NCI-H510A (cell line): ENCODE measurements around the gene GRK5.
A peak's percentile ranks its signal among the peaks of the same experiment; 100 is the strongest.
"Not testable (repeated sequence)": the region's sequence is repeated elsewhere in the genome, so short reads cannot be mapped to it uniquely, and the experiment has no call there.

ENCODE experiments used
- DNase-seq: peaks from one replicate; lab custom pipeline; 2025; lab: John Stamatoyannopoulos, UW

The GRK5 gene

DNA sequence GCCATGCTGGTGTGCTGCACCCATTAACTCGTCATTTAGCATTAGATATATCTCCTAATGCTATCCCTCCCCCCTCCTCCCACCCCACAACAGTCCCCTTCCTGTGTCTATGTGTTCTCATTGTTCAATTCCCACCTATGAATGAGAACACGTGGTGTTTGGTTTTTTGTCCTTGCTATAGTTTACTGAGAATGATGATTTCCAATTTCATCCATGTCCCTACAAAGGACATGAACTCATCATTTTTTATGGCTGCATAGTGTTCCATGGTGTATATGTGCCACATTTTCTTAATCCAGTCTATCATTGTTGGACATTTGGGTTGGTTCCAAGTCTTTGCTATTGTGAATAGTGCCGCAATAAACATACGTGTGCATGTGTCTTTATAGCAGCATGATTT lies 68.8 kb downstream of the GRK5 start:
- not testable (repeated sequence) for DNase-seq

DNA sequence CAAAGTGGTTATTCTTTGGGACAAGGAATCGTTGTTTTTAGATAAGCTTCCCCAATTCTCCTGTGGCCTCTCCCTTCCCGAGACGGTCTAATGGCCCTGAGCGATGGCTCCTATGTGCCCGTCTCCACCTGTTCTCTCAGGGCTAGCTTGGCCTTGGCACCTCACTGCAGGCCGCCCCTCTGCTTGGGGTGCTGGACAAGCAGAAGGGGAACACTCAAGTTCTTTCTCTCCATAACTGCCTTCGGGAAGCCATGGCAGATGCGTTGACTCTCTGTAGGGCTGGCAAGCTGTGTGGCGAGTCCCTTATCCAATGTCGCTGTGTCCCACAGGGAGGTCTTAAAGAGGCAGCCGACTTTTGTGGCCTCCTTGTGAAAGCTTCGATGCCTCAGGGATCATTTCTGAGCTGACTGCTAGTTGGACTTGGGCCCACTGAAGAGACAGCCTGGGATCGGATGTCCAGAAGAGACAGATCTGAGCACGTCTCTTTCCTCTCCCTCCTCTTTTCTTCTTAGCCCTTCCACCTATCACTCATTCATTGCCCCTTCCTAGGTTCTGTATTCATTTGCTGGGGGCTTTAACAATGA lies 70.8 kb downstream of the GRK5 start:
- no peak for DNase-seq

DNA sequence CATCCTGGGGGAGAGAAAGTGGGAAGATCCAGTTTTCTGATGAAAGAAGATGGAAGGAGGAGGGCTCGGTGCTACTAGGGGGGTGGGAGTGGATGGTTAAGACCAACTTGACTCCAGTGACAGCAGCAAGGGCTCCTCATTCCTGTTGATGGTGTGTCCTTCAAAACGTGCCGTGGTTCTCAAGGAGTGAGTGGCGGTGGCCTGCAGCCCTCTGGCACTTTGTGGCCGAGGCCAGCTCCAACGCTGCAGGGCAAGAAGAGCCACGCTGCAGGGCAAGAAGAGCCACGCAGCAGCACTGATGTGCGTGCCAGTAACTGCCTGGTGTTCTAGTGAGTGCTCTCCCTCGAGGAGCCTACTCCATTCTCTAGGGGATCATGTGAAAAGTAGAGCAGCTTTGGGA lies 72.1 kb downstream of the GRK5 start:
- no peak for DNase-seq

DNA sequence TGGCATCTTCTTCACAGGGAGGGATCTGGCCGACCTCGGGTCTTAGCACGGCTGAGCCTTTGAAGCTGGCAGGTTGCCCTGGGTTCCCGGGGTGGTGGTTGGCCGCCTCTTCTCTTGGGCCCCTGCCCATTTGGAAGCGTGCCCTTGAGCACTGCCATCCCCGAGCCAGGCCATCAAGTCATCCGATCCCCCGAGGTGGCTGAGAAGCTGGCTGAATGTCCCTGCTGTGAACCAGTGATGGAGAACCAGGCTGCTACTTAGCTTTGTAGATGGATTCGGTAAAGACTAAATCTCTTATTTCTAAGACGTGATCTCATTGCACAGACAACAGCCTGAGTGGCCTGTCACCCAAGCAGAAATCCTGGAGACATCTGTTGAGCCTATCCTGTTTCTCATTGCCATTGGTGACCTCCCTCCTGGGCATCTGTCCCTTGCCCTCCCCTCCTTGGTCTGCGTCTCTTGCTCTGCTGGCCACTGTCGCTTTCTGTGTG lies 74.3 kb downstream of the GRK5 start:
- DNase-seq: peak; percentile 27

DNA sequence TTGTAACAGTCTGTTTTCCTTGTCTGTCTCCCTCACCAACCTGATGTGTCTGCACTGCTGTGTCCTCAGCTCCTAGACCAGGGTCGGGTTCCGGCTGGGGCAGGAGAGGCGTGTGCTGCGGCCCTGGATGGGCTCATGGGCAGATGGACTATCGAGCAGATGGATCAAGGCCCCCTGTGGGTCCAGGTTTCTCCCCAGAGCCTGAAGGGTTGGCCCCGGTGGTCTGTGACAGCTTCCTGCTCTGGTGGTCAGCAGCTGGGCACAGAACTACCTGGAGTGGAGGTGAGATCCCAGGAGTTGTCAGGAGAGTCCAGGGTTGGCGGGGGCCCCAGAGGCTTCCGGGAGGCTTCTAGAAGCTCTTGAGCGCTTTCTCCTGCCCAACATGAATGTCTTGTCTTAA lies 75.1 kb downstream of the GRK5 start:
- DNase-seq: no peak

DNA sequence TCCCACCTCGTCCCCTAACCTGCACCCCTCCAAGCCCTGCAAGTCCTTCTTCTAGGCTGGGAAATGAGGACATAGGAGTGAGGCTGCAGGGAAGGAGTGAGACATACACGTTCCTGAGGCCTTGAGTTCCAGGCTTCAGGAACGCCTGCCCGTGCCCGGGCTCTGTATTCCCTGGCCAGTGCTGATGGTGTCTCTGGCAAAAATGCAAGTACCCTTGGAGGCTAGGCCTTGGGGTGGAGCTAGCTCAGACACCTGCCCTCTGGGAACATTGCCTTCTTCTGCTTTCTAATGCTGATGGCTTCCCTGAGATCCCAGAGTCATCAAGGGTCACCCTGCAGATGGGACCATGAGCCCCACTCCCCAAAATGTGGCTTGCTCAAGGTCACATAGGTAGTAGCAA lies 76.0 kb downstream of the GRK5 start:
- no peak for DNase-seq

DNA sequence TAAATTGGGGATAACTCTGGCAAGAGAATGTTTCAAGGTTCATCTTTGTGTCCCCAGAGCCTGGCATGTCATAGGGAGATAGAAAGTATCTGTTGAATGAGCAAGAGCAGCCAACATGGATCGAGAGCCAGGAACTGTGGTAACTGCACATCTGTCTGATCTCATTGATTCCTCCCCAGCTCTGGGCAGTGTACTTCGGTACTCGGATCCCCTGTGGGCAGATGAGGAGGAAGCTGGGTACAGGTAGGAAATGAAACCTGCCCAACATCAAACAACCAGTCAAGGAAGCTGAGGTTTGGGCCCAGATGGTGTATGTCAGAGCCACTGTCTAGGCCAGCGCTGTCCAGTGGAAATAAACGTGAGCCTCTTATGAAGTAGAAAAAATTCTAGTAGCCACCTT lies 76.4 kb downstream of the GRK5 start:
- no peak for DNase-seq

DNA sequence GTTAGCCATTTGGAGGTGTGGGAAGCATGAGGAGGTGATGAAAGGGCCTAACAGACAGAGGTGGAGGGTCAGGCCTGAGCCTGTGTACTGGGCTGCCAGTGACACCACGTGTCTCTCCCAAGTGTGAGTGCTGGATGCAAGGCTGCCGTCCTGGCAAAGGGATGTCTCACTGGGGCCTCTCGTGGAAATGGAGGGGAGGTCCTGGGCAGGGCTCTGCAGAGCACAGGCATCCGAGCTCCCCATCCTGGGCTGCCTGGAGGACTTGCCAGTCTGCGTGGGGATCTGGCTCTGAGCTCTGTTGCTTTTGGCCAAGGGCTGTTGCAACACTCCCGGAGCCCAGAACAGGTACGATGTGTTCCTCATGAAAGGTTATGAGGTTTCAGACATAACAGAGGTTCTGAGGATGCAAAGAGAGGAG lies 77.3 kb downstream of the GRK5 start:
- DNase-seq: no peak

DNA sequence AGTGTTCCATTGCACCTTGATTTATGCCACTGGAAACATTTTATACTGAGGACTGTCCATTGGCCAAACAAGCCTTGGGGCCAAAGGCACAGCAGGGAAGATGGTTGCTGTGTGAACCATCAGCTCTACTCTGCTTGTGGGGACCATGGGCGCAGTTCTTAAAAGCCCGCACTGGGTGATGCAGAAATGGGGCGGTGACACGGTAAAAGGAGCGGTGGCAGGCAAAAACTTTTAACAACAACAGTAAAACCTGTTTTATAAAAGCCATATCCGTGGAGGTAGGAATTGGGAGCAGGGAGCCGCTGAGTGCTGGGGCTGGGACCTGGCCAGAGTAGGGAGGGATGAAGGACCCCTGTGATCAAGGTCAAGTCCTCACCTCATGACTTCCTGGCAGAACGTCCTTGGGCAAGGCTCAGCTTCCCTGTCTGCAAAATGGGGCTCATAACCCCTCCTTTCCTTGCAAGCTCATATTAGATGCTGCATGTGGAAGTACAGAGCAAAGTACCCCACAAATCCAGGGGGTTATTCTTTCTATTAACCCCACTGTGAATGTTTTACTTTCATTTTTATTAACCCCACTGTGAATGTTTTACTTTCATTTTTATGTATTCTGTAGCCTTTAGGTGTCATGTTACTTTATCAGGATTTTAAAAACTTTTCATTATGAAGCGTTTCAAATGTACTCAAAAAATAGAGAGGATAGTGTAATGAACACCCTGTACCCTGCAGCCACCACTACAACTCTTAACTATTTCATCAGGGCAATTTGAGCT lies 78.3 kb downstream of the GRK5 start:
- no peak for DNase-seq

DNA sequence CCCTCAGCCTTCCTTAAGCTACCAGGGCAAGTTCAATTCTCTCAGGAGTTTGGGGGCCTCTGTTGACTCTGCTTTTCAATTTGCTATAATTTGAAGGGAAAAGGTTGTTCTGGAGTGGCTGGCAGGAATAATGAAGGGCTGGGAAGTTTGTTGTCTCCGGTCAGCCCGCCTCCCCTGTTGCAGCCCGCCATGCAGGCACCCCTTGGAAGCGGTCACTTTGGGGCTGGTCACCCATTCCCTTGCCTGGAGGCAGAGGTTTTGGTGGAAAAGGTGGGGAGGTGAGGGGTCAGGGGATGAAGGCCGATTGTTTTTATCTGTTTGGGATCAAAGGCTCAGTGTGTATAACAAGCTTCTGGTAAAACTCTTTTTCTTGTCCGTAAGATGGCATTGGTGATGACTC lies 79.1 kb downstream of the GRK5 start:
- no peak for DNase-seq

DNA sequence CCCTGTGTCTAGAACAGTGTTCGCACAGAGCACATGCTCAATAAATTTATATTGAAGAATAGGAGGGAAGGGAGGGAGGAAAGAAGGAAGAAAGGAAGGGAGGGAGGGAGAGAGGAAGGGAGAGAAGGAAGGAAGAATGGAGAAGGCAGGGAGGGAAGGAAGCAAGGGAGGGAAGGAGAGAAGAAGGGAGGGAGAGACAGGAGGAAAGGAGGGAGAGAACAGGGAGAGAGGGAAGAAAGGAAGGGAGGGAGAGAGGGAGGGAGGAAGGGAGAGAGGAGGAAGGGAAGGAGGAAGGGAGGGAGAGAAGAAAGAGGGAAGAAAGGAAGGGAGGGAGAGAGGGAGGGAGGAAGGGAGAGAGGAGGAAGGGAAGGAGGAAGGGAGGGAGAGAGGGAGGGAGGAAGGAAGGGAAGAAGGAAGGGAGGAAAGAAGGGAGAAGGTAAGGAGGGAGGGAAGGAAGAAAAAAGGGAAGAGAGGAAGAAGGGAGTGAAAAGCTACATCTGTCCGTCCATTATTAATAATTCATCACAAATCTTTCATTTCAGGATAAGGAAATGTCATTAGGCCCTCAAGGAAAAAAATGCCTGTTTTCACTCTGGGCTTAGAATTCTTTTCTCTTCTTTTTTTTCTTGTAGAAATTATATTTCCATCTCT lies 79.7 kb downstream of the GRK5 start:
- no peak for DNase-seq

DNA sequence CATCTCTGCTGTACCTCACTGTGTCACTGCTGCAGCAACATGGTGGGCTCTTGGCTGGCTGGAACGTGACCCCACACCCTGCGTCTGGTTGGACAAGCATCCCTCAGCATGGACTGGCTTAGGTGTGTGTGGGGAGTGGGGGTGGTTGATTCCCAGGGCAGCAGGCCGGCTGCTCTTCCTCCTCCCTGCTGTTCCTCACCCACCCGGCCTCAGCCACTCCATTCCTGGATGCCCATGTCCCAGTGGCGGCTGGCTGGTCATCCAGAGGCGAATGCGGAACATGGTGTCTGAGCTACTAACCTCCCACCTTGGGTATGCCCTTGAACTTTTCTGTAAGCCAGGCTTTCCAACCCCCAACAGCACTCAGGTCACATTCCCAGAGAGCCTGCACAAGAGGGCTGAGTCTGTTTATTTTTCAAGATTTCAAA lies 81.2 kb downstream of the GRK5 start:
- no peak for DNase-seq

DNA sequence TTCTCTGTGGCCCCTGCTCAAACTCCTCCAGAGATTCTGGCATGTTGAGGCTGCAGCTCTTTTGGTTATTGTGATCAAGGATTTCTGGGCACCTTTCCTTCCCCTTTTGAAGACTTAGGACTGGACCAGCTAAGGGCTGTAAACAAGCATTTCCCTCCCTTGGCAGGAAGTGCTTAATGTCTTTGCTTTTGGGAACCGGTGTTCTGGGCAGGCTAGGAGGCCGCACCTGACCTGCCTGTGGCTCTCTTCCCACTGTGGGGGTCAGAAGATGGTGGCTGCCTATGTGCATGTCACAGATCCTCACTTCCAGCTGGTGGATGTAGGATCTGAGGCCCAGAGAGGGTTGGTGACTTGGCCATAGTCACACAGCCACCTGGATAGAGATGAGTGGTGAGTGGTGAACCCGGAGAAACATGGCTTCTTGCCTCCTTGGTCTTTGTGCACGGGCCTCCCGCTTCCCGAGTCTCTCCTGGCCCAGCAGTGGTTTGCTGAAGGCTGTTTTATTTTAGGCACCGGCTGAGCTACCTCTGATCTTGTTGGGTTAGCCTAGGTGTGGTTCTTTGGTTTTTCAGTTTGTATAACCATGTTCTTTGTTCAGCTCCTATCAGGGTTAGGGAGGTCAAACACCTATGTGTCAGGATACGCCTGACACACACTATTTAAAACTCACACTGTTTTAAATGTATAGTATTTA lies 82.0 kb downstream of the GRK5 start:
- DNase-seq: no peak

DNA sequence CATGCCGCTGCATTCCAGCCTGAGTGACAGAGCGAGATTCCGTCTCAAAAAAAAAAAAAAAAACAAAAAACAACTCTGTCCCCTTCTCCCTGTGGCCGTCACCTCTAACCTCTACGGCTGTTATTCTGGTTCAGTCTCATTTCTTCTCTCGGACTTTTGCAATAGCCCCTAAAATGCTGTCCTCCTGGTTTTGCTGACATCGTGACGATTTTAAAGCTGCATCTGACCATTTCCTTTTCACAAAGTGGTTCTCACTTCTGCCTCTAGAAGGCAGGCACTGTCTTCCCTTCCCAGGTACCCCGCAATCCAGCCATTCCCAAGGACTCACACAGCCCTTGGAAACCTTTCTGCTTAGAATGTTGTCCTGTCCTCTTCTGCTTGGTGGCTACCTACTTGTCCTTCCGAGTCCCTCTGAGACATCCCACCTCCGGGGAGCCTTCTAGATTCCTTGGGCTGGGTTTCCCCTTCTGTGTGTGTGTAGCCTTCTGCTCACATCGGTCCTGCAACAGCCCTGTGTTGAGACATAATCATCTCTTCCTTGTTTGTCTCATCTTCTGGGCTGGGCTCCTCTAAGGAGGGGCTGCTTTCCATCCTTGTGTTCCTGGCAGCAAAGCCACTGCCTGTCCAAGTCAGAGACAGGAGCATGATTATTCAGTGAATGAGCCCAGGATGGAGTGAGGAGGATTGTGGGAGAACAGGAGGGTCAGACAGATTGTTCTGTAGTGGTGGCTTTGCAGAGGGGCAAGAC lies 83.1 kb downstream of the GRK5 start:
- DNase-seq: no peak

DNA sequence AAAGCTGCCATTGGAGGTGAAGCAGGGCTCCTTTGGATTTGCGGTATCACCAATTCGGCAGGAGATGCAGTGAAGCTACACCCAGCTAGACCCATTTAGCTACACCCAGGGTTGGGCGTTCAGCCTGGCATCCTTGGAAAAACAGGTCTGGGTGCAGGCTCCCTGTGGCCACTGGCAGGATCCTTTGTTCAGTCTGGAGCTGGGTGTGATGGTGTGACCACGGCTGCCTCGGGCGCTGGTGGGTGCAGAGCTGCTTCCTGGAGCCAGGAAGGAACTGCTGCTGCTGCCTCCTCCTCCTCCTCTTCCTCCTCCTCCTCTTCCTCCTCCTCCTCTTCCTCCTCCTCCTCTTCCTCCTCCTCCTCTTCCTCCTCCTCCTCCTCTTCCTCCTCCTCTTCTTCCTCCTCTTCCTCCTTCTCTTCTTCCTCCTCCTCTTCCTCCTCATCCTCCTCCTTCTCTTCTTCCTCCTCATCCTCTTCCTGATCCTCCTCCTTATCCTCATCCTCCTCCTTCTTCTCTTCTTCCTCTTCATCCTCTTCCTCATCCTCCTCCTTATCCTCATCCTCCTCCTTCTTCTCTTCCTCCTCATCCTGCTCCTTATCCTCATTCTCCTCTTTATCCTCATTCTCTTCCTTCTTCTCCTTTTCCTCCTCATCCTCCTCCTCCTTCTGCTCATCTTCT lies 84.0 kb downstream of the GRK5 start:
- no peak for DNase-seq

DNA sequence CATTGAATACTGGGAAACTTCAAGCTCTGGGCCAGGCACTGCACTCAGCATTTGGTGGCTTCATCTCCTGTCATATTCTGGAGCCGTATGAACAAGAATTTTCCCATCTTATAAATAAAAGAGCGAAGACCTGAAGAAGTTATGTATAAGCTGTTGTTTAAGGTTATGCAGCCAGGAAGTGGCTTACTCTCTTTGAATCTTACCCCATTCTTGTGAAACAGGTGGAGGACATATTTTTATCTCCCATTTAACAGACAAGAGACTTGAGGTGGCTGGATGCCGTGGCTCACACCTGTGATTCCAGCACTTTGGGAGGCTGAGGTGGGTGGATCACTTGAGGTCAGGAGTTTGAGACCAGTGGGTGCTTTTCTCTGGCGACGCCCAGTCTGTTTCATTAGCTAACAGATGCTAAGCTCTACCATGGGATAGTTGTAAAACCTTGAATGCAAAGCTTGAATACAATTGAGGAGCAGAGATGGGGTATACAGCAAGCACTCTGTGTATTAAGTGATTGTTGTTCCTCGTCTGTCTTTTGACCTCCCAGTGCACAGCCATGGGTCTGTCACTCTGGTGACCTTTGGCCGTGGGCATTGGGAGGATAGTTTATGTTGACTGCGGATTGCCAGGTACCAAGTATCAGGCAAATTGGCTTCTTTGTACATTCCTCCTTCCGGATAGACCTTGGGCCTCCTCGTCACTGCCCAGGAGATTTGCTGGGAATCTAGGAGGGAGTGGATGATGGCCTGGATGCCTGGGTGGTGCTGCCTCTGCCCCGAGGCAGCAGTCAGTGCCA lies 85.8 kb downstream of the GRK5 start:
- no peak for DNase-seq

DNA sequence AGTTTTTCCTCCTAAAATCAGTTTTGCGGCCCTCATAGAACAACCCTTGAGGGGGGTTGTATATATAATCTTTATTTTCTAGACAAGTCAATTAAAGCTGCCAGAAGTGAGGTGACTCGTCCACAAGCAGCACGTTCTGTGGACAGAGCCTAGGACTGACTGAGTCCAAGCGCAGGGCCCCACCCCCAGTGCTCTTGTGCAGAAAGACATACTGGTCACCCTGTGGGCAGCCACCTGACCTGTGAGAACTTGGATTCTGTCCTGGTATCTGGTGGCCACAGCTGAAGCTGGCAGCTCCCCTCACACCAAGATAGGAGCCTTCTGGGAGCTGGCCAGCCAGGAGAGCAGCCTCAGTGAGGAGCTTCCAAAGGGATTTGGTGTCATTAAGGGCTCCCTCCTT lies 89.3 kb downstream of the GRK5 start:
- DNase-seq: no peak

DNA sequence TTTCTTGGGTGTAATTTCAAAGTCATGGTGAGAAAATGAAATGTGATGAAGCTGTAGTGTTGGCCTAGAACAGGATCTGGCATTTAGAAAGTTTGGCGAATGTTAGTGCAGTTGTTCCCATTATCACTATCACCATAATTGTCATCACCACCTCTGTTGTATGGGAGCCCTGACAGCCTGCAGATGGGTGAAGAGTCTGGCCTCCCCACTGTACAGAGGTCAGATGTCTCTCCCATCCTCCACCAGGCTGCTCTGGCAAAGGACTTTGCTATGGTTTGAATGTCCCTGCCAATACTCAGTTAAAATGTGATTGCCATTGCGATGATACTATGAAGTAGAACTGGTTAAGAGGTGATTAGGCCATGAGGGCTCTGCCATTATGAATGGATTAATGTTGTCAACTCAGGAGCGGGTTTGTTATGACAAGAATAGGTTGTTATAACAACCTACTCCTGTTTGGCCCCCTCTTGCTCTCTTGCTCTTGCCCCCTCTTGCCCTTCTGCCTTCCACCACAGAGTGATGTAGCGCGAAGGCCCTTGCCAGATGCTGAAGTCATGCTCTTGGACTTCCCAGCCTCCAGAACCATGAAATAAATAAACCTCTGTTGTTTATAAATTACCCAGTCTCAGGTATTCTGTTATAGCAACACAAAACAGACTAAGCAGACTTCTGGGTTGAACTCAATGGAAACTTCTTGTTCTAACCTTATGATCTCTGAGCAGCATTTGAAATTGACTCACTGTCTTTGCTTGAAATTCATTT lies 90.0 kb downstream of the GRK5 start:
- DNase-seq: no peak

DNA sequence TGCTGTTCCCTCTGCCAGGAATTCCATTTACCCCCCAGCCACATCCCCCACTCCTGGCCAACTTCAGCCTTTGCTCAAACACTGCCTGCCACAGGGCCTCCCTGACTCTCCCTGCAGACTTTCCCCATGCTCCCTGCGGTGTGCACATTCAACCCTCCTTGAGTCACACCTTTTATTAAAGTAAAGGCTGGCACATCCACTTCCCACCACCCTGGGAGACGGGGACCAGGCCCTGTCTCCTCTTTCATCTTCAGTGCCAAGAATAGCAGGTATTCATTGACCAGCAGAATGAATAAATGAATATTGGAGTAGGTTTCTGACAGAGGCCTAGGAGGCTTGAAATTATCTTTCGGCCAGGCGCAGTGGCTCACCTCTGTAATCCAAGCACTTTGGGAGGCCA lies 91.4 kb downstream of the GRK5 start:
- DNase-seq: no peak

DNA sequence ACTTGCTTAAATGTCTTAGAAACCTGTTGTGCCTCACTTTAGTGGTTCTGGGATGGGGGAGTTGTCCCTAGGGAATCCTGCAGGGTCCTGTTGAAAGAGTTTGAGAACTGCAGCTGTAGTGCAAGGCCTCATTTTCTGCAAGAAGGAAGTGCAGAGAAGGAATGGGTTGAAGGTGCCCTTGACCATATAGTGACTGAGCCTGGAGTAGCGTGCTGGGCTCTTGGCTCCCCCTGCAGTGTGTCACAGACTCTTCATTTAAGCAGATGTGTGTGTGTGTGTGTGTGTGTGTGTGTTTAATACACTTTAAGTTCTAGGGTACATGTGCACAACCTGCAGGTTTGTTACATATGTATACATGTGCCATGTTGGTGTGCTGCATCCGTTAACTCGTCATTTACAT lies 92.2 kb downstream of the GRK5 start:
- DNase-seq: no peak
